ENCODE data around the gene PCDH18. TPM values are rescaled to one million over a fixed set of nuclear protein-coding genes. Genes with fewer than 3 reads are reported as not detected.
A peak's percentile ranks its signal among the peaks of the same experiment; 100 is the strongest.

PCDH18 gene
- total and polyA plus RNA-seq, 3 donors from 2014 or later = 12.3 to 23.3 (median 15.3) TPM

GRCh38 chr4:137536789-137537561 is 4.7 kb upstream of the PCDH18 start:
- no peaks in the 10 kb centered on the region for H3K9me3 ChIP-seq
- H3K27me3 ChIP-seq = no peaks in the 10 kb centered on the region
- WGBS, 2 donors = 88 to 93% methylated on average over 5 of the region's 5 CpGs
- no peak overlapping the region for H3K4me3 ChIP-seq
- no peak for DNase-seq
- H3K27ac ChIP-seq = no peak overlapping the region
- no peaks in the 10 kb centered on the region for H3K4me1 ChIP-seq
- H3K36me3 ChIP-seq (ENCODE audit: low read depth, missing control alignments) = no peaks in the 10 kb centered on the region
- intact Hi-C loops (cut with DNase I; ENCODE audit: low total_unique reads) = no loop called here
- TF ChIP-seq, protein P1, sequence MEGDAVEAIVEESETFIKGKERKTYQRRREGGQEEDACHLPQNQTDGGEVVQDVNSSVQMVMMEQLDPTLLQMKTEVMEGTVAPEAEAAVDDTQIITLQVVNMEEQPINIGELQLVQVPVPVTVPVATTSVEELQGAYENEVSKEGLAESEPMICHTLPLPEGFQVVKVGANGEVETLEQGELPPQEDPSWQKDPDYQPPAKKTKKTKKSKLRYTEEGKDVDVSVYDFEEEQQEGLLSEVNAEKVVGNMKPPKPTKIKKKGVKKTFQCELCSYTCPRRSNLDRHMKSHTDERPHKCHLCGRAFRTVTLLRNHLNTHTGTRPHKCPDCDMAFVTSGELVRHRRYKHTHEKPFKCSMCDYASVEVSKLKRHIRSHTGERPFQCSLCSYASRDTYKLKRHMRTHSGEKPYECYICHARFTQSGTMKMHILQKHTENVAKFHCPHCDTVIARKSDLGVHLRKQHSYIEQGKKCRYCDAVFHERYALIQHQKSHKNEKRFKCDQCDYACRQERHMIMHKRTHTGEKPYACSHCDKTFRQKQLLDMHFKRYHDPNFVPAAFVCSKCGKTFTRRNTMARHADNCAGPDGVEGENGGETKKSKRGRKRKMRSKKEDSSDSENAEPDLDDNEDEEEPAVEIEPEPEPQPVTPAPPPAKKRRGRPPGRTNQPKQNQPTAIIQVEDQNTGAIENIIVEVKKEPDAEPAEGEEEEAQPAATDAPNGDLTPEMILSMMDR (IDR thresholded peaks at IDR 0.05) = no peak
- no peak for TF ChIP-seq POLR2A (IDR thresholded peaks at IDR 0.05)

DNA sequence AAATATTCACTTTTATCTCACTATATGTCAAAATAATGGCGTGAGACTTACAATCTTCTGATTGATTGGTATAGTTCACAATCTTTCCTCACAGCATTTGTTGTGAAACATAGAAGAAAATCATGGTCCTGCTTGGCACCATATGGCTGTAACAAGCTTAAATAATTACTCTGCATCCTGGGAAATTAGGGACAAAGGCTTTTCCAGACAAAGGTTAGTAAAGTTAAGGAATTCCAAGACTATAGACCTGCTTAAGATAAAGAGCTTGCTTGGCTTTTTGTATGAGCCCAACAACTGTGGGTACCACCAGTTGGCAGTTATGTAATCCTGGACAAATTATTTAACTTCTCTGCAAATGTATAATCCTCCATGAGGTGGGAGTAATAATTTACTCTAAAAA is 3.4 kb upstream of the PCDH18 start:
- Histone ChIP-seq H3K4me1 (no peaks in the 10 kb centered on the region), H3K4me3 (no peak overlapping the region), H3K9me3 (no peaks in the 10 kb centered on the region), H3K27ac (peak overlapping the region in 1 of 2 donors; percentile 89), H3K27me3 (no peaks in the 10 kb centered on the region), H3K36me3 (ENCODE audit: low read depth, missing control alignments) (no peaks in the 10 kb centered on the region)
- TF ChIP-seq POLR2A (IDR thresholded peaks at IDR 0.05) = no peak
- TF ChIP-seq, protein P1 (IDR thresholded peaks at IDR 0.05) = no peak
- 81 to 90% methylated on average over 1 of the region's 1 CpG for WGBS, 2 donors
- no peak for DNase-seq
- intact Hi-C loops (cut with DNase I; ENCODE audit: low total_unique reads) = no loop called here

- H3K4me1 ChIP-seq = no peaks in the 10 kb centered on the region
- no peak for TF ChIP-seq POLR2A (IDR thresholded peaks at IDR 0.05)
- TF ChIP-seq, protein P1 (IDR thresholded peaks at IDR 0.05) = no peak
- H3K27ac ChIP-seq = peak overlapping the region; percentile 74 to 89
- H3K36me3 ChIP-seq (ENCODE audit: low read depth, missing control alignments) = no peaks in the 10 kb centered on the region
- H3K9me3 ChIP-seq = no peaks in the 10 kb centered on the region
- intact Hi-C loops (cut with DNase I; ENCODE audit: low total_unique reads) = no loop called here
- H3K27me3 ChIP-seq = no peaks in the 10 kb centered on the region
- WGBS, 2 donors = 40 to 46% methylated on average over 1 of the region's 1 CpG
- H3K4me3 ChIP-seq = no peak overlapping the region
- no peak for DNase-seq
These were observed 2.2 kb upstream of the PCDH18 start for GRCh38 chr4:137534516-137534915.

DNA sequence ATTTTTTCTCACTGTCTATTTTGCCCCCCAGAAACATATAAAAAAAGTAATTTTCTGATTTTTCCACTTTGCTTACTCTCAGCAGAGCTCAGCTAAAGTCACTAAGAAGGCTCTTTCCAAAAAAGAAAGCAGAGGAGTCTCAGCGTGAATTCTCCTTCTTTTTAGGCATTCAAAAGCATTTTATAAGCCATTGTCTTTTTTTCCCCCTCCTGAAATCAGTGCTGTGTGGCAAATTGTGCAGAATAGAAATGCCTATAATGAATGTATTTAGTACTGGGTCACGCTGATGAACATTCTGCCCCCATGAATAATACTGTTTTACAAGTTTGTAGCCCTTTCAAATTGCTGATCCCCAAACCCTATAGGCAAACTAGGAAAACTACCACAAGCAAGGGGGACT is 1.6 kb upstream of the PCDH18 start:
- 50 to 57% methylated on average over 2 of the region's 2 CpGs for WGBS, 2 donors

More for the DNA sequence above, 1.6 kb upstream of the PCDH18 start:
- Histone ChIP-seq H3K4me1 (no peaks in the 10 kb centered on the region), H3K9me3 (no peaks in the 10 kb centered on the region), H3K36me3 (ENCODE audit: low read depth, missing control alignments) (no peaks in the 10 kb centered on the region), H3K4me3 (no peak overlapping the region), H3K27me3 (no peaks in the 10 kb centered on the region), H3K27ac (peak overlapping the region; percentile 74 to 89)
- no peak for DNase-seq
- intact Hi-C loops (cut with DNase I; ENCODE audit: low total_unique reads) = no loop called here
- TF ChIP-seq POLR2A (IDR thresholded peaks at IDR 0.05) = no peak
- TF ChIP-seq, protein P1 (IDR thresholded peaks at IDR 0.05) = no peak

Data from testis (tissue), 3 donors.